ENCODE results near the gene TUT1.
"Not testable (repeated sequence)": the region's sequence is repeated elsewhere in the genome, so short reads cannot be mapped to it uniquely, and the experiment has no call there.

TUT1 gene

DNA sequence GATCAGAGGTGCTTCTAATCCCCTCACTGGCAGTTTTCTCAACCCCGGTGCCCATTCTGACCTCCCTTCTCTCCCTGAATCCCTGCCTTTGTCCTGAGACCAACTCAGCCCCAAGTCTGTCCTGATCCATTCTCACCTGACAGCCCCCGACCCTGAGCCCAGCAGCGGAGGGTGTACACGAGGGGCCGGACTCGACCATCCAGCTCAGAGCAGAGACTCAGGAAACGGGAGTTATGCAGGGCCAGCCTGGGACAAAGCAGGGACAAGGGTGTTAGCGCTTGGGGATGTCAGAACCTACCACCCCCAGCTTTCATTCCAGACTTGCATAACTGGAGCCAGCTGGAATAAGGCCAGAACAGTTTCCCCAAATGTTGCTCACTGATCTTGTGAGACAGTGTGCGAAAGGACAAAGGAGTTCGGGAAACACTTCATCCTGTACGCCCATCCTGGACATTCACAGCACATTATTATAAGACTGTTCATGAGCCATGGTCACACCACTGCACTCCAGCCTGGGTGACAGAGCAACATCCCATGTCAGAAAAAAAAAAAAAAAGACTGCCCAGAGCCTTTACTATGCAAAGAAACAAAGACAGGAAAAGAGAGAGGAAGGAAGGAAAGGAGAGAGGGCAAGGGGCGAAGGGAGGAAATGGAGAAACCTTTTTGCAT lies 14.1 kb downstream of the TUT1 start:
- Histone ChIP-seq H3K4me3 (ENCODE audit: extremely low read depth, insufficient read depth, low read length, poor library complexity, severe bottlenecking) (no peak overlapping the region), H3K4me1 (ENCODE audit: control insufficient read depth, insufficient read depth, low read length, poor library complexity, severe bottlenecking) (peaks cover 13% of the 10 kb centered on the region), H3K9me3 (ENCODE audit: control insufficient read depth, low read length) (no peaks in the 10 kb centered on the region), H3K27ac (ENCODE audit: low read depth, low read length, severe bottlenecking) (peak overlapping the region; percentile 30), H3K36me3 (ENCODE audit: control insufficient read depth, insufficient read depth, low read length) (peaks cover 68% of the 10 kb centered on the region)
- WGBS, 2 experiments (ENCODE audit: insufficient coverage in 2 of 2), result 96 to 97% methylated on average over 7 to 10 of the region's 12 CpGs

DNA sequence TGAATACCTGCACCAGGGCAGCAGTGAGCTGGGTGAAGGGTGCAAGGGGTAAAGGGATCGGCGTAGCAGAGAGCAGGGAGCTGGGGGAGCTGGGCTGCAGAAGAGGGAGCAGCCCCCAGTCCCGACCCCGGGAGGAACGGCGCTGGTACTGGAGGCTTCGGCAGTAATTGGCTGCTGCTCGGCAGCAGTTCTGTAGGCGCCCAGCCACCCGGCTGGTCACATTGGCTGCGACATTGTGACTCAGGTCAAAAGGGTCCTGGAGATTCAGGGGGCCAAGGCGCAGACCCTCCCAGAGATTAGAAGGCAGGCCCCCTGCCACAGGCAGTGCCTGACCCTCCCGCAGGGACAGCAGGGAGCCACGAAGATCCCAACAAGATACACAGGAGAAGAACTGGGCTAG lies 15.5 kb downstream of the TUT1 start:
- Histone ChIP-seq H3K36me3 (ENCODE audit: control insufficient read depth, insufficient read depth, low read length) (peaks cover 70% of the 10 kb centered on the region), H3K27ac (ENCODE audit: low read depth, low read length, severe bottlenecking) (no peak overlapping the region), H3K4me3 (ENCODE audit: extremely low read depth, insufficient read depth, low read length, poor library complexity, severe bottlenecking) (no peak overlapping the region), H3K9me3 (ENCODE audit: control insufficient read depth, low read length) (no peaks in the 10 kb centered on the region), H3K4me1 (ENCODE audit: control insufficient read depth, insufficient read depth, low read length, poor library complexity, severe bottlenecking) (peaks cover 25% of the 10 kb centered on the region)
- WGBS, 2 experiments (ENCODE audit: insufficient coverage in 2 of 2), result 93 to 95% methylated on average over 11 to 13 of the region's 14 CpGs

DNA sequence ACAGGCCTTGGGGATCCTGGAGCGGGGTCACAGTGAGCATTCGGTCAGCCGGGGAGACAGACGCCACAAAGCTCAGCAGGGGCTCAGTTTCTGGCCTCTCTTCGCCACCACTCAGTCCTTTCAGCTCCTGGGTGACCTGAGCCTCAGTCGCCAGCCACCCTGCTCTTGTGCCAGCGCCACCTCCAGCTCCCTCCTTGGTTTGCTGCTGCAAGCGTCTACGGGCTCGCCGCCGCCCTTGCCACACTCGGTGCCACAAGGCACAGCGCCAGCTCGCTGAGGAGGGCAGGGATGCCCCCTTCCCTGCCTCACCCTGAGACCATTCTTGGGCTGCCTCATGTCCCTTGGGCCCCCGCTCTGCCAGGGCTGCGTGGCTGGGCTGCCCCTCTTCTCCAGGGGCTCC lies 16.2 kb downstream of the TUT1 start:
- H3K36me3 ChIP-seq (ENCODE audit: control insufficient read depth, insufficient read depth, low read length), result peaks cover 70% of the 10 kb centered on the region
- WGBS, 2 experiments (ENCODE audit: insufficient coverage in 2 of 2), result 86 to 89% methylated on average over 15 to 17 of the region's 17 CpGs
- peaks cover 25% of the 10 kb centered on the region for H3K4me1 ChIP-seq (ENCODE audit: control insufficient read depth, insufficient read depth, low read length, poor library complexity, severe bottlenecking)
- H3K27ac ChIP-seq (ENCODE audit: low read depth, low read length, severe bottlenecking), result peak overlapping the region; percentile 1
- H3K9me3 ChIP-seq (ENCODE audit: control insufficient read depth, low read length), result no peaks in the 10 kb centered on the region
- H3K4me3 ChIP-seq (ENCODE audit: extremely low read depth, insufficient read depth, low read length, poor library complexity, severe bottlenecking), result peak overlapping the region; percentile 100

DNA sequence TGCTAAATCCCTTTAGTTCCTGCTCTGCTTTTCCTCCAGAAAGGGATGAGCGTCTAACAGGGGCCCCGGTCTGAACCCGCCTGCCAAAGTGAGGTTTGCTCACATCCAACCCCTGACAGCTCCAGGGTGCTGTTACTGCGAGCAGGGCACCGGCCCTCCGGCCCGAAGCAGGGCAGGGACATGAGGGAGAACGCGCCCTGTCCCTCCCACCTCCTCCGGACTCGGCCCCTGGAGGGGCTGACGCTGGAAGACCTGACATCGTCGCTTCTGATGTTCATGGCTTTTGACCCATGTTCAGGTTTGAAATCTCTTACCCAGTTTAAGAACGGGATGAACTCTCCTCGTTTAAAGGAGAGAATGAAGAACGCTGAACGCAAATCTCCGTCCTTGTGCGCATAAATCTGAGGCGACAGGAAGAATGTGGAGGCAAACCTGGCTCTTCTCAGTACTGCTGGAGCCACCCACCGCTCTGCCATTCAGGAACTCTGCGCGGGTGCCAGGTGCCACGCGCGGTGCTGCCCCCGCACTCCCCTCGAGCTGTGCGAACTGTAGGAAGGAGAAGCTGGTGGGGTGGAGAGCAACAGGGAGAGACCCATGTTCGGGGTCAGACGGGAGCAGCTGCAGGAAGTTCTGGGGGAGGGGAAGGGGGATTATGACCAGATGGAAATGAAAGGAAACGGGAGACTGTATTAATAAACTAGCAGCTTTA lies 16.8 kb downstream of the TUT1 start:
- Histone ChIP-seq H3K36me3 (ENCODE audit: control insufficient read depth, insufficient read depth, low read length) (peaks cover 70% of the 10 kb centered on the region), H3K4me1 (ENCODE audit: control insufficient read depth, insufficient read depth, low read length, poor library complexity, severe bottlenecking) (peaks cover 25% of the 10 kb centered on the region), H3K4me3 (ENCODE audit: extremely low read depth, insufficient read depth, low read length, poor library complexity, severe bottlenecking) (peak overlapping the region; percentile 100), H3K9me3 (ENCODE audit: control insufficient read depth, low read length) (no peaks in the 10 kb centered on the region), H3K27ac (ENCODE audit: low read depth, low read length, severe bottlenecking) (peak overlapping the region; percentile 95)
- 13 to 19% methylated on average over 26 to 29 of the region's 33 CpGs for WGBS, 2 experiments (ENCODE audit: insufficient coverage in 2 of 2)

DNA sequence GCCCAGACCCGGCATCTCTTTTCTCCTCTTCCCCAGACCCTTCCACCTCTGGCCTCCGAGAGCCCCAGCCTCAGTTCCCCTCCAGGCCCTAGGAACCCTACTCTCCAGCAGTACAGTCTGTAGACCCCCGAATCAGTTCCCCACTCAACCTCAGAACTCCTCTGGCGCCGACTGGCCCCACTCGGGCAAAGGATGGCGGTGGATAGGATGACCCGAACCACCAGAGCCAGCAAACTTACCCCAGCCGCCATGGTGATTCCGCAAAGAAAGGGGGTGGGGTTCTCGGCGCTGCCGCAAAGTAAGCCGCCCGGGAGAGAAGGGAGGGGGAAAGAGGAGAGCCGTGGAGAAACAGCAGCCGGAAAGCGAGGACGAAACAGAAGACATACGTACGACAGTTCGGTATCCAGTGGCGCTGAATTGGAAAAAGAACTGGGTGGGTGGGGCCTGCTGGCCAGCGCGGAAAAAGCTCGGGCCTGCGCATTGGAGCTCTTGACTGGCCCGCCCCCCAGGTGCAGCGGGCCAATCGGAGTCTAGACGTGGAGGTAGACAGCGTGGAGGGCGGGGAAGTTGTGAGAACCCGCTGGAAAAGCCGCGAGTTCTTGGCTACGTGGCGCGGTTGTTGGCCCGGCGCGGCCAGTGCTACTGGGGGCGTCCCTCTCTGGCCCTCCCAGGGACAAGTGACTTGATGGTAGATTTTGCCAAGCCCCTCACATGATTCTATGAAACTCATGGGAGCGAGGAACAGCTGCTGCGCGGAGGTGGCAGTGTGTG lies 17.5 kb downstream of the TUT1 start, which contains the start of gene EEF1G:
TSS of gene EEF1G (minus strand) at position 300 of the 771 bp plus-strand sequence. CDS start at position 251, 49 bp downstream.
- Histone ChIP-seq H3K4me1 (ENCODE audit: control insufficient read depth, insufficient read depth, low read length, poor library complexity, severe bottlenecking) (peaks cover 25% of the 10 kb centered on the region), H3K36me3 (ENCODE audit: control insufficient read depth, insufficient read depth, low read length) (peaks cover 72% of the 10 kb centered on the region), H3K27ac (ENCODE audit: low read depth, low read length, severe bottlenecking) (peak within 1 kb of the TSS; percentile 95), H3K9me3 (ENCODE audit: control insufficient read depth, low read length) (no peaks in the 10 kb centered on the region), H3K4me3 (ENCODE audit: extremely low read depth, insufficient read depth, low read length, poor library complexity, severe bottlenecking) (peak within 1 kb of the TSS; percentile 100)
- 0% methylated on average over 25 to 35 of the region's 46 CpGs for WGBS, 2 experiments (ENCODE audit: insufficient coverage in 2 of 2)

DNA sequence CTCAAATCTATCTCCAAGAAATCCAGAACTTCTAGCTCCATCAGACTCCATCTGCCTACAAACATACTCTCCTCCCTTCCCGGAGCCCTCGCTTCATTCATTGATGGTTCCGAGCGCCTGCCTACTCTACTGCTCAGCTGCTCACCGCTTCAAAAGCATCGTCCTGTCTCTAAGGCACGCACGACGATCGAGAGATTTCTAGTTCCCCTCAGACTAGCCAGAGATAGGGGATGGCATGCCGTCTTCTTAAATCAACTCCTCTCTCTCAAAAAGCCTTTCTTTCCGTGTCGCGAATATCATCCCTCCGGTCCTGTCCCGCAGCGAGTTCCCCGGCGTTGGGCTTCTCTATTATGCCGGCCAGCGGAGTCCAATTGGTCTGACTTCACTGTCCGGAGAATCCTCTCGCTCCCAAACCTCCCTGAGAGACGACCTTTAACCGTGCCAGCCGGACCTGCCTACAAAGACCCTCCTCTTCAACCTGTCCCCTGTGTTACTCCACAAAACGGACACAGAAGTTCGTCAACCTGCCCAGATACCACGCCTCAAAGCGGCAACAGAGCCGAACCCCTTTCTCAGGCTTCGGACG lies 18.2 kb downstream of the TUT1 start:
- WGBS, 2 experiments (ENCODE audit: insufficient coverage in 2 of 2), result 1 to 2% methylated on average over 30 to 33 of the region's 33 CpGs
- H3K9me3 ChIP-seq (ENCODE audit: control insufficient read depth, low read length), result no peaks in the 10 kb centered on the region
- peaks cover 25% of the 10 kb centered on the region for H3K4me1 ChIP-seq (ENCODE audit: control insufficient read depth, insufficient read depth, low read length, poor library complexity, severe bottlenecking)
- H3K36me3 ChIP-seq (ENCODE audit: control insufficient read depth, insufficient read depth, low read length), result peaks cover 72% of the 10 kb centered on the region
- peak overlapping the region; percentile 86 for H3K27ac ChIP-seq (ENCODE audit: low read depth, low read length, severe bottlenecking)
- peak overlapping the region; percentile 100 for H3K4me3 ChIP-seq (ENCODE audit: extremely low read depth, insufficient read depth, low read length, poor library complexity, severe bottlenecking)

DNA sequence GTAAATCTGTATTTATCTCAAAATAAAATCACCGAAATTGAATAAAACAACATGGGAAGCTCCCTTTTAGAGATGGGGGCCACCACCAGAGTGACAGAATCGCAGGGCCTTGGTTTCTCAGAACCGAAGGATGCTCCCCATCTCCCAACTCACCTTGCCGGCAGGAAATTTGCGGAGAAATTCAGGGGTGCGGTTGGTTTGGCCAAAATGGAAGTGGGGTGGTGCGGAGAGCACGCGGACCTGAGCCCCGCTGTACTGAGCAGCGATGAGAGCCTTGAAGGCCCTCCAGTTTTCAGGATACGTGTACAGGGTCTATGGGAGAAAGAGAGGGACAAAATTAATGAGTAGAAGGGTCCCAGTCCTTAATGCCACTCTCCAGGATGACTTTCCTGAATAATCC lies 18.9 kb downstream of the TUT1 start:
- Histone ChIP-seq H3K36me3 (ENCODE audit: control insufficient read depth, insufficient read depth, low read length) (peaks cover 76% of the 10 kb centered on the region), H3K4me1 (ENCODE audit: control insufficient read depth, insufficient read depth, low read length, poor library complexity, severe bottlenecking) (peaks cover 25% of the 10 kb centered on the region), H3K4me3 (ENCODE audit: extremely low read depth, insufficient read depth, low read length, poor library complexity, severe bottlenecking) (peak overlapping the region; percentile 100), H3K9me3 (ENCODE audit: control insufficient read depth, low read length) (no peaks in the 10 kb centered on the region), H3K27ac (ENCODE audit: low read depth, low read length, severe bottlenecking) (no peak overlapping the region)
- WGBS, 2 experiments (ENCODE audit: insufficient coverage in 2 of 2), result 50 to 76% methylated on average over 2 to 5 of the region's 12 CpGs

DNA sequence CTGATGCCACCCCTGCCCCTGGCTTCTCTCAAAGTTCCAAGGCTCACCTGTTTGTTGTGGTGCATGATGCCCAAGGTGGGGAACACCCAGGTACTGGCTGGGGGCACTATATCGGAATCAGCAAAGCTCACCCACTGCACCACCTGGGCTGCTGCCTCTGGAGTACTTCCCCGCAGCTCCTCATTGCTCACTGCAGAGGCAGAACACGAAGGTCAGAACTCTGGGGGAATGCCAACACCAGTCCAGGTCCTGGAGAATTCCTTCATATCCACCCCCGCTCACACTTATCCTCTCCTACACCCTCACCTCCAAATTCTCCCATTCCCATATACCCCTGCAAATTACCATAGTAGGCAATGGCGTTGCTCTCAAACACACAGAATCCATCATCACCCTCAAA lies 19.8 kb downstream of the TUT1 start:
- Histone ChIP-seq H3K4me1 (ENCODE audit: control insufficient read depth, insufficient read depth, low read length, poor library complexity, severe bottlenecking) (peaks cover 31% of the 10 kb centered on the region), H3K36me3 (ENCODE audit: control insufficient read depth, insufficient read depth, low read length) (peaks cover 79% of the 10 kb centered on the region)
- 95 to 97% methylated on average over 3 to 4 of the region's 5 CpGs for WGBS, 2 experiments (ENCODE audit: insufficient coverage in 2 of 2)
- not testable (repeated sequence) for H3K9me3 ChIP-seq (ENCODE audit: control insufficient read depth, low read length); H3K4me3 ChIP-seq (ENCODE audit: extremely low read depth, insufficient read depth, low read length, poor library complexity, severe bottlenecking); H3K27ac ChIP-seq (ENCODE audit: low read depth, low read length, severe bottlenecking)

DNA sequence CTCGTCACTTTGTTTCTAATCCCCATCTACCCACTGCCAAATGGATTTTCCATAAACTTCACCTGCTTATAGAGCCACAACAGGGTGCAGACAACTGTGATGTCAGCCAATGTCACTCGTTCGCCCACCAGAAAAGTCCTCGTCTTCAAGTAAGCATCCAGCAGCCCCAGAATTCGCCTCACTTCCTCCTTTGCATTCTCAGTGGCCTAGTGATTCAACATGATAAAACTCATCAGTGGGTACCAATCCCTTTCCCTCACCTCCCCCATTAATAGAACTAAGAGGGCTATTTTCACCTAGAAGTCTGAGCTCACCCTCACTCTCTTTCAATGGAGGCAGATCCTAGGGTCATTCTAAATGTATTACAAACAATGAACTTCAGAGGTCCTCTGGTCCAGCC lies 20.4 kb downstream of the TUT1 start:
- peaks cover 29% of the 10 kb centered on the region for H3K4me1 ChIP-seq (ENCODE audit: control insufficient read depth, insufficient read depth, low read length, poor library complexity, severe bottlenecking)
- WGBS, 2 experiments (ENCODE audit: insufficient coverage in 2 of 2), result 86 to 100% methylated on average over 1 to 2 of the region's 5 CpGs
- H3K36me3 ChIP-seq (ENCODE audit: control insufficient read depth, insufficient read depth, low read length), result peaks cover 79% of the 10 kb centered on the region
- not testable (repeated sequence) for H3K9me3 ChIP-seq (ENCODE audit: control insufficient read depth, low read length); H3K27ac ChIP-seq (ENCODE audit: low read depth, low read length, severe bottlenecking); H3K4me3 ChIP-seq (ENCODE audit: extremely low read depth, insufficient read depth, low read length, poor library complexity, severe bottlenecking)

DNA sequence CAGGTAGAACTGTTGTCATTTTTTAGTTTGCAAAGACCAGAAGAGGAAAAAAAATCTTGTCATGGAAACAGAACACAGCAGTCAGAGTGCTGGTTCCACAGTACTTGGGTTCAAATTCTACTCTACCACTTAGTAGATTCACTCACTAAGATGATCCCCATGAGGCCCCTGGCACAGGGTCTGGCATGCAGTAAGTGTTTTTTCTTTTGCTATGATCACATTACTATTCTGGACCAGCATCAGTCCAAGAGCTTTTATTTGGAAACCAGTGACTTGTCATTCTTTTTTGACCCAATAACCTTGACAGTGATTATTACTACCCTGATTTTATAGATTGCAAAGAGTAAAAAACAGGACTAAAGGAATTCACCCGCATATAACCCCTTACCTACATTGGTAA lies 21.7 kb downstream of the TUT1 start:
- no CpG with 5 or more reads among the region's 1 CpG for WGBS, 2 experiments (ENCODE audit: insufficient coverage in 2 of 2)
- Histone ChIP-seq H3K4me1 (ENCODE audit: control insufficient read depth, insufficient read depth, low read length, poor library complexity, severe bottlenecking) (peaks cover 22% of the 10 kb centered on the region), H3K27ac (ENCODE audit: low read depth, low read length, severe bottlenecking) (no peak overlapping the region), H3K36me3 (ENCODE audit: control insufficient read depth, insufficient read depth, low read length) (peaks cover 80% of the 10 kb centered on the region), H3K9me3 (ENCODE audit: control insufficient read depth, low read length) (no peaks in the 10 kb centered on the region), H3K4me3 (ENCODE audit: extremely low read depth, insufficient read depth, low read length, poor library complexity, severe bottlenecking) (no peak overlapping the region)
